Measurements from ENCODE around the gene ENAH.
"Not testable (repeated sequence)": the region's sequence is repeated elsewhere in the genome, so short reads cannot be mapped to it uniquely, and the experiment has no call there.

Gene ENAH

DNA sequence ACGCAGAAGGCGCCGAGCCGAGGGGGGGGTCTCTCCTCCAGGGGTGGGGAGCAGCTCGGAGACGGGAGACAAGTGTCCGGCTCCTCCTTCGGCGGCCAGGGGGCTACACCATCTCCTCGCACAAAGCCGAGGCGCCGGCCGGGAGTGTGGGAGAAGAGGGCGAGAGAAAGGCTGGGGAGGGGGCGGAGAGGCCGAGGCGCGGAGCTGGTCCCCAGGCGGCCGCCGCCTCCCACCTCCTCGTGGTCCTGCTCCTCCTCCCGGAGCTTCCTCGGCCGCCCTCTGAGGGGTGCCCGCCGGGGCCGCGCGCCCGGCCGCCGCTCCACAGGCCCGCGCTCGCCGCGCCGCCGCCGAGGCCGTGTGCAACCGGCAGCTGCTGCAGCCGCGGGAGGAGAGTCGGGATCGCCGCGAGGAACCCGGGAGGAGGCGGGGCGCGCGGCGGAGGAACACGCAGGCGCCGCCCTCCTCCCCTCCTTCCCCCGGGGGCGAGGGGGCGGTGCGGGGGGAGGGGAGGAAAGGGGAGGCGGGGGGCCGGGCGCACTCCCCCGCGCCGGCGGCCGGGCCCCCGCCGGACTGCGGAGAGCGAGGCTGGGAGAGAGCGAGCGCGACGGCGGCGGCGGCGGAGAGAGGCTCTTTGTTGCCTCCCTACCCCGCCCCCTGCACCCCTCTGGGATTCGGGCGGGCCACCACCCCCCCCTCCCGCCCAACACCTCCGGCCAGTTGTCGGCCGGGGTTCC lies at the start of gene ENAH:
ENAH (minus strand) TSS at position 395 of the 734 bp plus-strand sequence. CDS start 433 bp downstream, outside the sequence.
- peak; percentile 15 for DNase-seq

GRCh38 chr1:225700889-225701465 lies 48.1 kb upstream of the ENAH start:
- no peak for DNase-seq

GRCh38 chr1:225700164-225700821 lies 47.4 kb upstream of the ENAH start:
- no peak for DNase-seq

DNA sequence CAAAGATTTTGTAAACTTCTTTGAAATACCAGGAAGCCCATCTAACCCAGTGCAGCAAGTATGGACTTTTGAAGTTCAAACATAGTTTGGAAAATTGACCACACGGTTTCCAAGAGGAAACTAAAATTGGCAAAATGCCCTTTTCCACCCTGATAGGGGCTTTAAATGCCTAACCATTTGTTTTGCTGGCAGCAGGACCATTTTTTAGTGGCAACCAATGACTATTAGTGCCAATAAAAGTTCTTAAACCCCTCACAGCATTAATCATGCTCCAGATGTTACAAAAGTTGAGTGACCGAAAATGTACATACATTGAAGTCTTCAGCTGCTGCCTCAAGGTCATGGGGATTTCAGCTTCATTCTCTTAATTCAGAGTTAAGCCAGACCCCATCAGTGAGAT lies 46.4 kb upstream of the ENAH start:
- no peak for DNase-seq

- DNase-seq: not testable (repeated sequence)
Observed at GRCh38 chr1:225698194-225698593, 45.3 kb upstream of the ENAH start.

- no peak for DNase-seq
Observed at GRCh38 chr1:225697428-225697827, 44.5 kb upstream of the ENAH start.

- no peak for DNase-seq
Observed at GRCh38 chr1:225695578-225696337, 42.8 kb upstream of the ENAH start.

GRCh38 chr1:225694151-225694603 lies 41.3 kb upstream of the ENAH start:
- DNase-seq: no peak

DNA sequence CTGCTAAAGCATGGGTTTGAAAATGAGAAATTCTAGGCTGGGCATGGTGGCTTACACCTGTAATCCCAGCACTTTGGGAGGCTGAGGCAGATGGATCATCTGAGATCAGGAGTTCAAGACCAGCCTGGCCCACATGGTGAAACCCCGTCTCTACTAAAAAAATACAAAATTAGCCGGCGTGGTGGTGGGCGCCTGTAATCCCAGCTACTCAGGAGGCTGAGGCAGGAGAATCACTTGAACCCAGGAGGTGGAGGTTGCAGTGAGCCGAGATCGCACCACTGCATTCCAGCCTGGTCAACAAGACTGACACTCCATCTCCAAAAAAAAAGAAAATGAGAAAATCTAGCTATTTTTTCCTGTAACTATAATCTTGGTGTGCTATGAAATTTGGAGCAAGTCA lies 40.8 kb upstream of the ENAH start:
- DNase-seq: not testable (repeated sequence)

DNA sequence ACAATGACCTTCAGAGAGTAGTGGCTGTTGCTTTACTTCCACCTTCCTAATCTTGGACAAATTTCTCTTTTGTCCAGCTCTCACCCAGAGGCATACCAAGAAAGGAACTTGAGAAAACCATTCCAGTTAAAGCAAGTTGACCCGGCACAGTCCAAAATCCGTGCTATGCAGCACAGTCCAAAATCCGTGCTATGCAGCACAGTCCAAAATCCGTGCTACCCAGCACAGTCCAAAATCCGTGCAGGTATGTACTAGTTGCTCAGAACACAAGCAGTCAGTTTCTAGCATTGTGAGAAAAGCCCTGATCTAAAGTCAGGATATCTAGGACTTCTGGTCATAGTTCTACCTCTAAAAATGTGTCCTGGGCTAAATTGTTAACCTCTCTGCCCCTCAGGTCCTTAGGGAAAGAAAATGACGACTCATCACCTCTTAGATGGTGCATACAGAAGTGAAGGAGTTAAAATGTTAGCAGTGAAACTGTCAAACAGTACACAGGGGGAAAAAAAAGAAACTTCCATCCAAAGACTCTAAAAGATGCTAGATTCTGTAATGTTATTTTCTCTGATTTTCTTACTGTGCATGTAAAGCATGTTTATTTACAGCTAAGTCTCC lies 40.3 kb upstream of the ENAH start:
- DNase-seq: no peak

GRCh38 chr1:225692517-225692879 lies 39.6 kb upstream of the ENAH start:
- DNase-seq: no peak

DNA sequence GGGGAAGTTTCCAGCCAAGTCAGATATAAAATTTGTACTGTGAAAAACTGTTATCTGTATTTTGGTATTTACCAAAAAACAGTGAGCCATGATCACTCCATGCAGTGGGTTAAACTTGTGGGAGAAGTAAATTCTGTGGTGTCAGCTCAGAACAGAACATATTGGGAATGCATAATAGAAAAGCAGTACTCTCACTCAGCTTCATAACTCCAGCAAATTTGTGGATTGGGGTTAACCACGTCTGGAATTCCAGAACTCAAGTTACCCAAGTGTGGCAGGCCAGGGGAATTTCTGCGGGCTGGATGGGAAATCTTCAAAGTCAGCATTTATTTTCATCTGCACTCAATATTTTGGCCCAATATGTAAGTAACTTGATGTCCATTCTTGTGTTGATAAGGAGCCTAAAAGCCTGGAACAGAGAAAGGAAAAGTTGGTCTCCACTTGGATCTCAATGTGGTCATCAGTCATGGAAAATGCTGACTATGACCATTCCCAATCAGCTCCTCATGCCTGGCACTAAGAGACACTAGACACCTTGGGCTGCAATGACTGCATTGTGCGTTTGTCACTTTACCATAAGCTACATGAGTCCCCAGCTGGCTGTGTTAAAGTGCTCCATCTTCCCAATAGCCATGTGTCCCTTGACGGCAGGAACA lies 39.1 kb upstream of the ENAH start:
- DNase-seq: no peak

DNA sequence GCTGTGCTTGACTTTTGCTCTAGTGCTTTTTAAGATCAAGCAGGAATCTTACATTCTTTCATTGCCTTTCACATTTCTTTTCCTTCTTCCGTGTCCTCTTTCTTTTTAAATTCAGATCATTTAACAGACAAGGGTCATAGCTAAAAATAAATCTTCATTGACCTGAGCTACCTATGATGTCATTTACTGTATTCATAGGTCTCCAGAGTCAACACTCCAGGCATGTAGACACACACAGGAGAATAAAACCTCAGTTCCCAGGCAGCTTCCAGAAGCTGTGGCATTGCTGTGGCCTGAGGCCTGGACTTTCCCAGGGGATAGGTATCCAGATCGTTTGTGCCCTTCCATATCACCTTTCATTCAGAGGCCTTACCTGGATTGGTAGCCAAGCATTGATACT lies 38.5 kb upstream of the ENAH start:
- no peak for DNase-seq

DNA sequence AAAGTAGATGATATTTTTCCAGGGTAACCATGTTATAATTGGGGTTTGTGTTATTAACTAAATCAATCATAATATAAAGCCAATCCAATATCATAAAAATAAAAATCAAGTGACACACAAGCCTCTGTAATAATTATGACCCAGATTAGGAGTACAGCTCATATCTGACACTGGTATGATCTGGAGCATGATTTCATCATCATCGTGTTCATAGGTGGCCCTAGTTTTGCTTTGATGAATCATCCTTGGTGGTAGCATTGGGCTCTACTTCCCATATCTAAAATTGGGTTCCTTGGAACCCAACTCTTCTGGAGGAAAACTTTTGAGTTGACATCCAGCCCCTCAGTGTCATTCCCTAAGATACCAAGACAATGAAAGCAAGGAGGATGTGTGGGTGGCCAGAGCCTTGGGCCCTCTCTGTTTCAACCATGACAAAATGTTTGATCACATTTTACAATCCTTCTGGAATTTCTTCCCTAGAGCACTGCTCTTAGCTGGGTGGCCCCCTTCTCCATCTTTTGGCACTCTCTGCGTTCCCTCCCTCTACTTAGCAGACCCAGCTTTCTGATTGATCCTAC lies 37.0 kb upstream of the ENAH start:
- DNase-seq: no peak

GRCh38 chr1:225688345-225688744 lies 35.4 kb upstream of the ENAH start:
- DNase-seq: no peak

DNA sequence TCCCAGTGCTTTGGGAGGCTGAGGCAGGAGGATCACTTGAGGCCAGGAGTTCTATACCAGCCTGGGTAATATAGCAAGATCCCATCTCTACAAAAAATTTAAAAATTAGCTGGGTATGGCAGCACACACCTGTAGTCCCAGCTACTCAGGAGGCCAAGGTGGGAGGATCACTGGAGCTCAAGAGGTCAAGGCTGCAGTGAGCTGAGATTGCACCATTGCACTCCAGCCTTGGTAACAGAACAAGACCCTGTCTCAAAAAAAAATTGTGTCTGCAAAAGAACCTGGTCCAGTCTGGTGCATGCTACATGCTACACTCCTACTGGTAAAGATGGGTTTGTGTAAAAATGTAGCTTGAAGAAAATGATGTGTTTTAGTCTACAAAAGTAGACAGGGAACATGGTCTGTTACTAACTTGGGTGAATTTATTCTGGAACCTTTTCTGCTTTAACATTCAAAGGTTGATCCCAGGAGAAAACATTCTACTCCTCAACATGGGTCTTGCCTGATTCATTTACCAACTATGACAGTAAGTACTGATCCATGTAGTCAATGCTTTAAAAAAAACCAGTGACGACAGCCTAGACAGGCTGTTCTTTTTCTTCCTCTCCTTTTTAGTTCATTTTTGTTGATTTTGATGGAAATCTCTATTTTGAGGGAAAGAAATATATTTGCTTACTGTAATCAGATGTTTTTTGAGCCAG lies 32.7 kb upstream of the ENAH start:
- no peak for DNase-seq

DNA sequence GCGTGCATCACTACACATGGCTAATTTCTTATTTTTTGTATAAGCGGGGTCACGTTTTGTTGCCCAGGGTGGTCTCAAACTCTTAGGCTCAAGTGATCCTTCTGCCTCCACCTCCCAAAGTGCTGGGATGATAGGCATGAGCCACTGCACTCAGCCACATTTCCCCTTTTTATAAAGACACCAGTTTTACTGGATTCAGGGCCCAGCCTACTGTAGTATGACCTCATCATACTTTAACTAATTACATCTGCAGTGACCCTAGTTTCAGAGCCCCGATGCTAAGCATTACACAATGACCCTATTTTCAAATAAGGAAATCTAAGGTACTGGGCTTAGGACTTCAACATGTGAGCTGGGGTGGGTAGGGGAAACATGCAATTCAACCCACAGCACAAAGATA lies 31.8 kb upstream of the ENAH start:
- no peak for DNase-seq

GRCh38 chr1:225681231-225681630 lies 28.3 kb upstream of the ENAH start:
- DNase-seq: no peak

GRCh38 chr1:225678545-225678944 lies 25.6 kb upstream of the ENAH start:
- DNase-seq: no peak

GRCh38 chr1:225677350-225678124 lies 24.6 kb upstream of the ENAH start:
- DNase-seq: no peak

- no peak for DNase-seq
Observed at GRCh38 chr1:225674381-225674780, 21.5 kb upstream of the ENAH start.

Measured in stimulated activated naive CD4-positive, alpha-beta T cell treated with Interleukin-2 at 50 U/mL for 16 hours (primary cell).